ENCODE data around the gene MTHFD2. TPM values are rescaled to one million over a fixed set of nuclear protein-coding genes. Genes with fewer than 3 reads are reported as not detected.
"Not testable (repeated sequence)": the region's sequence is repeated elsewhere in the genome, so short reads cannot be mapped to it uniquely, and the experiment has no call there.

MTHFD2 gene
- total RNA-seq, 2 donors from 2014 or later, result 93.3 to 216 TPM

- Histone ChIP-seq H3K36me3 (no peaks in the 10 kb centered on the region), H3K4me1 (ENCODE audit: control insufficient read depth in 1 of 2, low read depth in 2 of 2) (peaks cover 23 to 39% of the 10 kb centered on the region in 2 donors), H3K4me3 (peak within 1 kb of the TSS; percentile 89), H3K9me3 (no peaks in the 10 kb centered on the region), H3K27me3 (replicated peaks; ENCODE audit: insufficient read depth) (no peaks in the 10 kb centered on the region), H3K27ac (peak within 1 kb of the TSS; percentile 93 to 98)
- TF ChIP-seq CTCF (IDR thresholded peaks at IDR 0.05), result no peak
- DNase-seq (ENCODE audit: low spot score) (peak; percentile 90), ATAC-seq (ENCODE audit: insufficient number of reproducible peaks, low FRiP score, low read depth) (peak; percentile 97)
Measured at GRCh38 chr2:74178211-74179062, 20.0 kb upstream of the MTHFD2 start, which contains the start of gene MOB1A. Gene MOB1A (minus strand): TSS chr2:74178879. CDS start chr2:74178674, 205 bp downstream.

GRCh38 chr2:74179063-74179865 lies 19.2 kb upstream of the MTHFD2 start:
- H3K27me3 ChIP-seq (replicated peaks; ENCODE audit: insufficient read depth), result no peaks in the 10 kb centered on the region
- peak overlapping the region; percentile 89 for H3K4me3 ChIP-seq
- TF ChIP-seq CTCF (IDR thresholded peaks at IDR 0.05), result peak; percentile 32
- peak overlapping the region; percentile 93 to 98 for H3K27ac ChIP-seq
- H3K36me3 ChIP-seq, result no peaks in the 10 kb centered on the region
- H3K9me3 ChIP-seq, result no peaks in the 10 kb centered on the region
- ATAC-seq (ENCODE audit: insufficient number of reproducible peaks, low FRiP score, low read depth) (peak; percentile 4), DNase-seq (ENCODE audit: low spot score) (no peak)
- H3K4me1 ChIP-seq (ENCODE audit: control insufficient read depth in 1 of 2, low read depth in 2 of 2), result peaks cover 23 to 33% of the 10 kb centered on the region in 2 donors

- Histone ChIP-seq H3K27ac (no peak overlapping the region), H3K27me3 (replicated peaks; ENCODE audit: insufficient read depth) (no peaks in the 10 kb centered on the region), H3K9me3 (no peaks in the 10 kb centered on the region), H3K36me3 (no peaks in the 10 kb centered on the region), H3K4me1 (ENCODE audit: control insufficient read depth in 1 of 2, low read depth in 2 of 2) (peaks cover 10 to 15% of the 10 kb centered on the region in 2 donors), H3K4me3 (no peak overlapping the region)
- ATAC-seq (ENCODE audit: insufficient number of reproducible peaks, low FRiP score, low read depth), result no peak
- no peak for TF ChIP-seq CTCF (IDR thresholded peaks at IDR 0.05)
- DNase-seq (ENCODE audit: low spot score), result no peak
Measured at GRCh38 chr2:74181739-74182138, 16.7 kb upstream of the MTHFD2 start.

GRCh38 chr2:74183878-74184277 lies 14.5 kb upstream of the MTHFD2 start:
- Histone ChIP-seq H3K27ac (no peak overlapping the region), H3K9me3 (no peaks in the 10 kb centered on the region), H3K27me3 (replicated peaks; ENCODE audit: insufficient read depth) (no peaks in the 10 kb centered on the region), H3K36me3 (no peaks in the 10 kb centered on the region), H3K4me1 (ENCODE audit: control insufficient read depth in 1 of 2, low read depth in 2 of 2) (peaks cover 0 to 3% of the 10 kb centered on the region in 2 donors), H3K4me3 (no peak overlapping the region)
- DNase-seq (ENCODE audit: low spot score) (no peak), ATAC-seq (ENCODE audit: insufficient number of reproducible peaks, low FRiP score, low read depth) (no peak)
- no peak for TF ChIP-seq CTCF (IDR thresholded peaks at IDR 0.05)

- peak; percentile 26 for ATAC-seq (ENCODE audit: insufficient number of reproducible peaks, low FRiP score, low read depth)
- Histone ChIP-seq H3K27me3 (replicated peaks; ENCODE audit: insufficient read depth) (no peaks in the 10 kb centered on the region), H3K4me1 (ENCODE audit: control insufficient read depth in 1 of 2, low read depth in 2 of 2) (no peaks in the 10 kb centered on the region), H3K4me3 (no peak overlapping the region), H3K27ac (no peak overlapping the region), H3K36me3 (no peaks in the 10 kb centered on the region), H3K9me3 (no peaks in the 10 kb centered on the region)
- DNase-seq (ENCODE audit: low spot score), result no peak
- no peak for TF ChIP-seq CTCF (IDR thresholded peaks at IDR 0.05)
Measured at GRCh38 chr2:74186038-74186437, 12.4 kb upstream of the MTHFD2 start.

GRCh38 chr2:74186706-74187105 lies 11.7 kb upstream of the MTHFD2 start:
- H3K36me3 ChIP-seq; H3K27me3 ChIP-seq (replicated peaks; ENCODE audit: insufficient read depth); H3K27ac ChIP-seq; ATAC-seq (ENCODE audit: insufficient number of reproducible peaks, low FRiP score, low read depth); DNase-seq (ENCODE audit: low spot score); H3K9me3 ChIP-seq; H3K4me1 ChIP-seq (ENCODE audit: control insufficient read depth in 1 of 2, low read depth in 2 of 2); H3K4me3 ChIP-seq: not testable (repeated sequence)

All from thoracic aorta (tissue), 2 donors.